HG03025 (cell line): ENCODE results near the gene OR2F2.

Experiments
- ATAC-seq: cut with Tn5 transposase; IDR thresholded peaks from one replicate; pipeline ENCODE4 v1.9.1; 2021; ENCODE audit warnings: mild to moderate bottlenecking, moderate library complexity; ENCODE audit not compliant: unreplicated experiment, low FRiP score

The OR2F2 gene

GRCh38 chr7:143913945-143914615 lies 21.0 kb upstream of the OR2F2 start:
- no peak for ATAC-seq

DNA sequence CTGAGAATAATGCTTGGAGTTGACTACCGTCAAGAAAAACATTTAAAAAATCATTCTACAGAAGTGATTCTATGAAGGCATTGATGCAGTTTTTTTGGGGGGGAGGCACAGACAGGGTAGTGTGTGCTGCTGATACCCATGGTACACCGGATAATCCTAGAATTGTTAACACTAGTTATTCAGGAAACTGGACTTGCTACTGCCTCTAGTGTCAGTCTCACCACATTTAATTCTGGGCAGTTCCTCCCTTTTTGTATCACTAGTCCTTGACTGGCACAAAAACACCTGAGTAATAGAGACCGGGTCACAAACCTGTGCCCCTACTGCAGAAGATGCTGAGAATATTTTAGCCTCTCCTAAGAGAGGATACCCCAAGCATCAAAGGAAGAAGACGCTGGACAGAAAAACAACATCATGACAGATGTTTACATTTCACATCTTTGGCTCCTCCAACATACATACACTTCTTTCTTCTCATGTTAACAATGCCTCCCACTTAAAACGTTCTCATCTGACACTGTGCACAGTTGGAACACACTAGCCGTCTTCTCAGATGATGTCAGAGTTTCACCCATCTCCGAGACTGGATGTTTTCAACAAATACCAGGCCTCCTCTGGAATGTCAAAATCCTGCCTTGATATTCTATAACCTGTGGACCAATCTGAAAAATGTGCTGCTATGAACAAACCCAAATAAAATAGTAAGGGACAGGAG lies 19.9 kb upstream of the OR2F2 start:
- ATAC-seq, result no peak

- ATAC-seq, result no peak
These were observed 10.2 kb upstream of the OR2F2 start for GRCh38 chr7:143924851-143925250.

GRCh38 chr7:143929224-143929920 lies 5.7 kb upstream of the OR2F2 start:
- no peak for ATAC-seq

DNA sequence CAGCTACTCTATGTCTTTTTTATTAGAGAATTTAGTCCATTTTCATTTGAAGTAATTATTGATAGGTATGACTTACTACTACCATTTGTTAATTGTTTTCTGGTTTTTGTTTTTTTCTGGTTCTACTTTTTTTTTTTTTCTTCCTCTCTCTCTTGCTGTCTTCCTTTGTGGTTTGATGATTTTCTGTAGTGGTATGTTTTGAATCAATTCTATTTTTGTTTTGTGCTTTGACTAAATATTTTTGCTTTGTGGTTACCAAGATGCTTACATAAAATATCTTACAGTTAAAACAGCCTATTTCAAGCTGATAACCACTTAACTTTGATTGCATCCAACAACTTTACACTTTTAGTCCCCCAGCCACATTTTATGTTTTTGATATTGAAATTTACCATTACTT lies 3.3 kb upstream of the OR2F2 start:
- ATAC-seq, result no peak

DNA sequence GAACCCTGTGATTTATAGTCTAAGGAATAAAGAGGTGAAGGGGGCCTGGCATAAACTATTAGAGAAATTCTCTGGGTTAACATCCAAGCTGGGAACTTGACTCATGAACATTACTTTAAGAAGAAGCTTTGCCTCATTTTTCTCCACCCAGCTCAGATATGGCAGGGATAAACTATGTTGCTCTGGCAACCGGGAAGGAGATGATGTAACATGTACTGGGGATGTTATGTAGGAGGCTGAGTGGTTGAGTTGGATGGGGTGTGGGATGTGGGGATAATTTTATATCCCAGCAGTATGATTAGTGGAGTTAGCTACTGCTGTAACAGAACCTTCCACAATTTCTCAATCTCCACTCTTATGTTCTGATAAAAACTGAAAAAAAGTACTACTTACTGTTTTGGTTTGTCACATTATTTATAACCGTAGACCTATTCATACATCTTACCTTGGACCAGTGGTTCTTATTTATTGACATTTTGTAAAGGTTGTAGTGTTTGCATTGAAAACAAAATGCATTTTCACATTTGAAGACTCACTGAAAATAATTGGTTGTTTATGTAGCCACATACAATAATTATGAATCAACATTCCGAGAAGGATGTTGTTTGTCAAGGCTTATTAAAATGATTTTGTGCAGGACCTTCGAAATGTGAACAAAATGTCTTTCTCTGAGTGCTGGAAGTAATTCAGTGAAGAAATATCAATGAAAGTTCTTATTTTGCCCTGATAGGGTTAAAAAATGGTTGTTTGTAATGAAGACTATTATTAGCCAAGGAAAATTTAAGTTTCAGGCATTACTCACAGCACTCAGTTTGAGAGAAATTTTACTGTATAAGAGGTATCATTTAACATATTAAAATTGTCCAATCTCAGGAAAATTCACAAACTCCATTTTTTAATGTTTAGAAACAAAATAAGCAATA lies 1.3 kb downstream of the OR2F2 start:
- no peak for ATAC-seq

- ATAC-seq, result no peak
These were observed 3.6 kb downstream of the OR2F2 start for GRCh38 chr7:143938379-143939243.

GRCh38 chr7:143945423-143945822 lies 10.4 kb downstream of the OR2F2 start:
- ATAC-seq, result no peak

GRCh38 chr7:143947111-143947510 lies 12.1 kb downstream of the OR2F2 start:
- ATAC-seq, result no peak

DNA sequence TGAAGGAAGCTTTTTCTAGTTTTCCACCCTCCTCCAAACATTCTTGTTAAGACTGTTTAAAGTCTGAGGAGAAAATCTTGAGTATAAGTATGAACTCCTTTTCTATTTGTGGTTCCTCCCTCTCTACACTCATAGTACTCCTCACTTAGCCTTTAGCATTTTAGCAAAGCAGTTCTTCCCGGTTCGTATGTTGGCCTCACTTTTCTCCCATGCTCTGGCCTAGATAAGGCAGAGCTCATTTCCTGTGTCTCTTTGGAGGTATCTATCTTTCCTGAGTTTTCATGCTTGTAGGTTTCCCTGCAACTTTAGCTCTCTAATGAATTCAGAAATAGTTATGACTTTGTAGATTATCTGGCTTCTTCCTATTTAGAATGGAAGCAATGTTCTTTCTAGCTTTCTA lies 13.7 kb downstream of the OR2F2 start:
- ATAC-seq, result no peak

- ATAC-seq, result no peak
These were observed 18.4 kb downstream of the OR2F2 start for GRCh38 chr7:143953421-143953820.

DNA sequence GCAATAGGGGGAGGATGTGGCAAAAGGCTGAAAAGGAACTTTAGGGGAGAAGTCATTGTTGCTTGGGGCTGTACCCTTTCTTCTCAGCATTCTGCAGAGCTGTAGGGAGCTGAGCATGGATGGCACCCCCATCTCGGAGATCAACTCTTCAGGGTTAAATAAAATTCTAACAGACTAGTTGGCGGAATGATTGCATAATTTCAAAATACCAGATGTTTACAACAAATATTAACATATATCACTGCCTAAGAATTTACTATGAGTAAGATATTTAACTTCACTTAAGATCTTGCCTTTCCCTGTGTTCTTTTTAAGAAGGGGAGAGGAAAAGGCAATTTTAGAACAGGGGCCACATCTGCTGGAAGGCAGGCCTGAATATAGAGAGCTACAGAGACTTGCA lies 19.1 kb downstream of the OR2F2 start:
- ATAC-seq, result no peak

GRCh38 chr7:143954544-143954943 lies 19.5 kb downstream of the OR2F2 start, which contains the start of gene OR2F1:
Gene OR2F1, plus strand, starts transcription at chr7:143954844. Its CDS starts 5,127 bp downstream, at chr7:143959971.
- ATAC-seq, result no peak

DNA sequence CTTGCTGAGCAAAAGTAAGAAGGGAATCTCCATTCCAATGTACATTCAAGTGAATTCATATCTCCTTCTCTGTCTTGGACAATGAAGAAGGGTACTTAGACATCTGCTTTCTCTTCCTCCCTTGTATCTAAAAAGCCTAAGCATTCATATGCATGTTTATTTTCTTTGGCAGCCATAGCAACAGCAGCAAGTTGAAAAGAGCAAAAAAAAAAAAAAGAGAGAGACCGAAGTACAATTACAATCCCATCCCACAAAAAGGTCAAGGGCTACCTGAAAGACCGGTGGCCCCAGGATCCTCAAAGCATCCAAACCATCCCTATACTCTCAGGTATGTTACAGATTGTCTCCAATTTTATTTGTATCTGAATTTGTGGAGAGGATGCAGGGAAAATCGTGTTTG lies 23.7 kb downstream of the OR2F2 start:
- no peak for ATAC-seq

DNA sequence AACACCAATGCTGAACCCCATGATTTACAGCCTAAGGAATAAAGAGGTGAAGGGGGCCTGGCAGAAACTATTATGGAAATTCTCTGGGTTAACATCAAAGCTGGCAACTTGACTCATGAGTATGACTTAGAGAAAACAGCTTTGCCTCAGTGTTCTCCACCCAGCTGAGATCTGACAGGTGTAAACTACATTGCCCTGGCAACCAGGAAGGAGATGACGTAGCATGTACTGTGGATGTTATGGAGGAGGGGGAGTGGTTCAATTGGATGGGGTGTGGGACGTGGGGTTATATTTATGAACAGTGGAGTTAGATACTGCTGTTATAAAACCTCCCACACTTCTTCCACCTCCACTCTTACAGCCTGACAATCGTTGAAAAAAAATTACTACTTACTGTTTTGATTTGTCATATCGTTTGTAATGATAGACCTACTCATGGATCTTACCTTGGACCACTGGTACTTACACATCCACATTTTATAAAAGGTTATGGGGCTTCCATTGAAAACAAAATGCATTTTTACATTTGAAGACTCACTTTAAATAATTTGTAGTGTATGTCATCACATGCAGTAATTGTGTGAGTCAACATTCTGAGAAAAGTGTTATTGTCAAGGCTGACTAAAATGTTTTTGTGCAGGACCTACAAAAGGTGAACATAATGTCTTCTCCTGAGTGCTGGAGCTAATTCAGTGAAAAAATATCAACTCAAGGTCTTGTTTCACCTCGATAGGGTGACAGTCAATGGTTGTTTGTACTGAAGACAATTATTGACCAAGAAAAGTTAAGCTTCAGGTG lies 26.0 kb downstream of the OR2F2 start:
- no peak for ATAC-seq

DNA sequence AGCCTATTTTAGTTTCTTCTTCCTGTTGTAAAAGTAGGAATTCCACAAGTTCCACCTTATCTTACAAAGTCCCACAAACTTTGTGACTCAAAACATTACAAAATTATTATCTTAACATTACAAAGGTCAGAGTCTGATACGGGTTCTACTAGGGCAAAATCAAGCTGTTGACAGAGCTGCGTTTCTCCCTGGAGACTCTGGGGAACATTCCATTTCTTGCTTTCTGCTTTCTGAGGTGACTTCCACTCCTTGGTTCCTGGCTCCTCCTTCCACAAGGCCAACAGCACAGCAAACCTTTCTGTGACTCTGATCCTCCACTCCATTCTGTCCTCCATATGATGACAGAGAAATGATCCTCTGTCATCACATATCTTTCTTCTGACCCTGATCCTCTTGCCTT lies 30.2 kb downstream of the OR2F2 start:
- no peak for ATAC-seq

- ATAC-seq, result no peak
These were observed 32.4 kb downstream of the OR2F2 start for GRCh38 chr7:143967398-143967797.

DNA sequence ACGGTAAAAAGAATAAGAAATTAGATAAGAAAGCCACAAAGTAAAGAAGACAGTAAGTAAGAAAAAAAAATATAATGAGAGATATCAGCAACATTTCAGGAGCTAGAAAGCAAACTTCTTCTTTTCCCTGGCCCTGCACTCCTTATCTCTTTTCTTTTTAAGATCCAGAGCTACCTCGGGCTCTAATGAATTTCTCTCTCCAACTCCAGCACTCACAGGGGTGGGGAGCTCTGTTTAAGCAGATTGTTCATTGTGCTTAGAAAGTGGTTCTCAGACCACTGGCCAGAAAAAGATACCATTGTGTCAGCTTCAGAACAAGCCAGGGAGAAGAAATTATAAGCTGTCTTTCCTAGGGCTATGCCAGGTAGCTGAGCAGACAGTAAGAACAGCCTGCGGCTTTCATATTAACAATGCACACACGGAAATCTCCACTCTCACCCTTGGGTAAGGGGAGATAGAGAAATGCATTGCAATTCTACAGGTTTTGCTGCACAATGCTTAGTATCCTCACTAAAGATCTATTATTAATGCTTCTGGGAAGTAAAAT lies 38.9 kb downstream of the OR2F2 start:
- no peak for ATAC-seq

DNA sequence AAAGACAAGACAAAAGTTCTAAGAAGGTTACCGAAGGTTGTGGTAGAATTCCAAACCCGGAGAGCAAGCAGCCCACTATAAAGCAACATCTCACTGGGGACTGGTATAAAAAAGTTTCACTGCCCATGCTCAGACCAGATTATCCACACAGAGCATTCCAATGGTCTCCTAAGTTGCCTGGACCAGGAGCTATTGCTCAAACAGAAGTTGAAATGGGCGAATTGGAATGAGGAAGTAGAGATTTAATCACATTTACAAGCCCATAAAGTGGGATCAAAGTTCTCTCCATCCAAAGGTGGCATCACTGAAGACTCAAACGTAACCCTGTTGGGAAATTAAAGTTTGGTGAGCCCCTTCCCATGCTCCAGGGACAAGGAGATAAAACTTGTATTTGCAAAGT lies 39.4 kb downstream of the OR2F2 start:
- no peak for ATAC-seq
